Body of pancreas (tissue), 4 donors: Measurements from ENCODE around the gene PGC.

ENCODE experiments used
- POLR2A ChIP-seq, 3 donors: fragments of 450-650 bp; IDR thresholded peaks; one replicate each; pipeline ENCODE4 v1.6.1; 2016; ENCODE audit warnings: antibody characterized with exemption in 3 of 3, mild to moderate bottlenecking in 2 of 3
- TF ChIP-seq, protein P1 (sequence below), 7 experiments: fragments of 450-650 bp in 4 of 7; fragments of 200-600 bp in 3 of 7; sonication (generic) in 3 of 7; IDR thresholded peaks; one replicate each; pipeline ENCODE4 v1.5.1; 2016 to 2019; ENCODE audit warnings: antibody characterized with exemption in 7 of 7

DNA sequence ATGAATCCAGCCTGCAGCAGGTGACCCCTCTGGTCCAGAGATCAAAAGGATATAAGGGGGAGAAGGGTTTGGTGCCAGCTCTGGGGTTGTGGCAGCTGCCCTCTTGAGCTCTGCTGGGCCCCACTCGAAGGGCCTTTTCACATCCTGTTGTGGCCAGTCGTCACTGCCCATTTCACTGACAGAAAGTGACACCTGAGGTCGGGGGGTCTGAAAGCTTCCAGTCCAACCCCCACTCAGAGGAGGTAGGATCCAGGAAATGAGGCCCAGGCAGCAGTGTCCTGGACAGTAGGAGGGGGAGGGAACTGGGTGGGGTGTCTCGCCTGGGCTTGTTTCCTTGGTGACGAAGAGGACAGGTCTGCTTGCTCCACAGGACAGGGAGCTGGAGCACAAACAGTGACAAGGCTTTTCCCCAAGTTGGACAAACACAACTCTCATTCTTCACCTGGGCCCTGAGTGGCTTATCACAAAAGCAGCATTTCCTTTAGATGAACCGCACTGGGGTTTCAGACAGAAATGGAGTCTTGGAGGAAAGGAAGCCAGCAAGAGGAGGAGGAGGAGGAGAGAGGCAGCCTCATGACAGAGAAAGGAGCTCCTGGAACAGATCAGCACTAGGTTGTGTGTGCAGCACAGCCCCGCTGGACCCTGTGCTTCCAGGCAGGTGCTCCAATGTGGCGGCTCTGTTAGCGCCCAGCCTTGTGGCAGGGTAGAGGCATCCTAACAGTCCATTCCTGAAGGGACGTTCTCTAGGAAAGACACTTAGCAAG is 21.5 kb upstream of the PGC start:
- TF ChIP-seq, protein P1, sequence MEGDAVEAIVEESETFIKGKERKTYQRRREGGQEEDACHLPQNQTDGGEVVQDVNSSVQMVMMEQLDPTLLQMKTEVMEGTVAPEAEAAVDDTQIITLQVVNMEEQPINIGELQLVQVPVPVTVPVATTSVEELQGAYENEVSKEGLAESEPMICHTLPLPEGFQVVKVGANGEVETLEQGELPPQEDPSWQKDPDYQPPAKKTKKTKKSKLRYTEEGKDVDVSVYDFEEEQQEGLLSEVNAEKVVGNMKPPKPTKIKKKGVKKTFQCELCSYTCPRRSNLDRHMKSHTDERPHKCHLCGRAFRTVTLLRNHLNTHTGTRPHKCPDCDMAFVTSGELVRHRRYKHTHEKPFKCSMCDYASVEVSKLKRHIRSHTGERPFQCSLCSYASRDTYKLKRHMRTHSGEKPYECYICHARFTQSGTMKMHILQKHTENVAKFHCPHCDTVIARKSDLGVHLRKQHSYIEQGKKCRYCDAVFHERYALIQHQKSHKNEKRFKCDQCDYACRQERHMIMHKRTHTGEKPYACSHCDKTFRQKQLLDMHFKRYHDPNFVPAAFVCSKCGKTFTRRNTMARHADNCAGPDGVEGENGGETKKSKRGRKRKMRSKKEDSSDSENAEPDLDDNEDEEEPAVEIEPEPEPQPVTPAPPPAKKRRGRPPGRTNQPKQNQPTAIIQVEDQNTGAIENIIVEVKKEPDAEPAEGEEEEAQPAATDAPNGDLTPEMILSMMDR (IDR thresholded peaks at IDR 0.05): no peak
- TF ChIP-seq POLR2A (IDR thresholded peaks at IDR 0.05): no peak
